Stimulated activated CD8-positive, alpha-beta memory T cell treated with anti-CD3 and anti-CD28 coated beads, Interleukin-12 subunit alpha, Interleukin-12 subunit beta, amount 100 ng/mL, for 4 hours (primary cell): ENCODE data around the gene SCUBE3.

Experiments used
- DNase-seq: peaks from one replicate; pipeline ENCODE4 v3.0.0-alpha.2; 2020; ENCODE audit warnings: low read depth

The SCUBE3 gene

GRCh38 chr6:35181933-35182612, 31.7 kb upstream of the SCUBE3 start:
- DNase-seq = no peak

GRCh38 chr6:35183281-35183680, 30.5 kb upstream of the SCUBE3 start:
- DNase-seq = no peak

GRCh38 chr6:35183935-35184334, 29.8 kb upstream of the SCUBE3 start:
- no peak for DNase-seq

- no peak for DNase-seq
These were observed 29.0 kb upstream of the SCUBE3 start for GRCh38 chr6:35184580-35185301.

- no peak for DNase-seq
These were observed 28.5 kb upstream of the SCUBE3 start for GRCh38 chr6:35185302-35185681.

GRCh38 chr6:35185971-35186370, 27.8 kb upstream of the SCUBE3 start:
- no peak for DNase-seq

- no peak for DNase-seq
These were observed 27.2 kb upstream of the SCUBE3 start for GRCh38 chr6:35186571-35186970.

GRCh38 chr6:35188886-35189285, 24.9 kb upstream of the SCUBE3 start:
- DNase-seq = no peak

- DNase-seq = no peak
These were observed 23.4 kb upstream of the SCUBE3 start for GRCh38 chr6:35190306-35190705.

- DNase-seq = peak; percentile 32
These were observed 21.9 kb upstream of the SCUBE3 start for GRCh38 chr6:35191889-35192288.

- DNase-seq = no peak
These were observed 21.4 kb upstream of the SCUBE3 start for GRCh38 chr6:35192301-35192860.

- DNase-seq = no peak
These were observed 19.4 kb upstream of the SCUBE3 start for GRCh38 chr6:35194390-35194789.

- no peak for DNase-seq
These were observed 18.5 kb upstream of the SCUBE3 start for GRCh38 chr6:35195120-35195780.

GRCh38 chr6:35197196-35197595, 16.6 kb upstream of the SCUBE3 start:
- DNase-seq = no peak

GRCh38 chr6:35199866-35200265, 13.9 kb upstream of the SCUBE3 start:
- no peak for DNase-seq

- DNase-seq = no peak
These were observed 11.7 kb upstream of the SCUBE3 start for GRCh38 chr6:35202066-35202546.

GRCh38 chr6:35203152-35203670, 10.5 kb upstream of the SCUBE3 start:
- no peak for DNase-seq

GRCh38 chr6:35203680-35204079, 10.1 kb upstream of the SCUBE3 start:
- no peak for DNase-seq

- DNase-seq = no peak
These were observed 7.4 kb upstream of the SCUBE3 start for GRCh38 chr6:35206346-35206745.

GRCh38 chr6:35208419-35208818, 5.3 kb upstream of the SCUBE3 start:
- no peak for DNase-seq

- no peak for DNase-seq
These were observed 4.7 kb upstream of the SCUBE3 start for GRCh38 chr6:35209081-35209480.

- no peak for DNase-seq
These were observed 4.0 kb upstream of the SCUBE3 start for GRCh38 chr6:35209622-35210247.
